ENCODE results near the gene KIF21A.
"Not testable (repeated sequence)": the region's sequence is repeated elsewhere in the genome, so short reads cannot be mapped to it uniquely, and the experiment has no call there.

KIF21A gene, protein sequence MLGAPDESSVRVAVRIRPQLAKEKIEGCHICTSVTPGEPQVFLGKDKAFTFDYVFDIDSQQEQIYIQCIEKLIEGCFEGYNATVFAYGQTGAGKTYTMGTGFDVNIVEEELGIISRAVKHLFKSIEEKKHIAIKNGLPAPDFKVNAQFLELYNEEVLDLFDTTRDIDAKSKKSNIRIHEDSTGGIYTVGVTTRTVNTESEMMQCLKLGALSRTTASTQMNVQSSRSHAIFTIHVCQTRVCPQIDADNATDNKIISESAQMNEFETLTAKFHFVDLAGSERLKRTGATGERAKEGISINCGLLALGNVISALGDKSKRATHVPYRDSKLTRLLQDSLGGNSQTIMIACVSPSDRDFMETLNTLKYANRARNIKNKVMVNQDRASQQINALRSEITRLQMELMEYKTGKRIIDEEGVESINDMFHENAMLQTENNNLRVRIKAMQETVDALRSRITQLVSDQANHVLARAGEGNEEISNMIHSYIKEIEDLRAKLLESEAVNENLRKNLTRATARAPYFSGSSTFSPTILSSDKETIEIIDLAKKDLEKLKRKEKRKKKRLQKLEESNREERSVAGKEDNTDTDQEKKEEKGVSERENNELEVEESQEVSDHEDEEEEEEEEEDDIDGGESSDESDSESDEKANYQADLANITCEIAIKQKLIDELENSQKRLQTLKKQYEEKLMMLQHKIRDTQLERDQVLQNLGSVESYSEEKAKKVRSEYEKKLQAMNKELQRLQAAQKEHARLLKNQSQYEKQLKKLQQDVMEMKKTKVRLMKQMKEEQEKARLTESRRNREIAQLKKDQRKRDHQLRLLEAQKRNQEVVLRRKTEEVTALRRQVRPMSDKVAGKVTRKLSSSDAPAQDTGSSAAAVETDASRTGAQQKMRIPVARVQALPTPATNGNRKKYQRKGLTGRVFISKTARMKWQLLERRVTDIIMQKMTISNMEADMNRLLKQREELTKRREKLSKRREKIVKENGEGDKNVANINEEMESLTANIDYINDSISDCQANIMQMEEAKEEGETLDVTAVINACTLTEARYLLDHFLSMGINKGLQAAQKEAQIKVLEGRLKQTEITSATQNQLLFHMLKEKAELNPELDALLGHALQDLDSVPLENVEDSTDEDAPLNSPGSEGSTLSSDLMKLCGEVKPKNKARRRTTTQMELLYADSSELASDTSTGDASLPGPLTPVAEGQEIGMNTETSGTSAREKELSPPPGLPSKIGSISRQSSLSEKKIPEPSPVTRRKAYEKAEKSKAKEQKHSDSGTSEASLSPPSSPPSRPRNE (N-terminal part only)

DNA sequence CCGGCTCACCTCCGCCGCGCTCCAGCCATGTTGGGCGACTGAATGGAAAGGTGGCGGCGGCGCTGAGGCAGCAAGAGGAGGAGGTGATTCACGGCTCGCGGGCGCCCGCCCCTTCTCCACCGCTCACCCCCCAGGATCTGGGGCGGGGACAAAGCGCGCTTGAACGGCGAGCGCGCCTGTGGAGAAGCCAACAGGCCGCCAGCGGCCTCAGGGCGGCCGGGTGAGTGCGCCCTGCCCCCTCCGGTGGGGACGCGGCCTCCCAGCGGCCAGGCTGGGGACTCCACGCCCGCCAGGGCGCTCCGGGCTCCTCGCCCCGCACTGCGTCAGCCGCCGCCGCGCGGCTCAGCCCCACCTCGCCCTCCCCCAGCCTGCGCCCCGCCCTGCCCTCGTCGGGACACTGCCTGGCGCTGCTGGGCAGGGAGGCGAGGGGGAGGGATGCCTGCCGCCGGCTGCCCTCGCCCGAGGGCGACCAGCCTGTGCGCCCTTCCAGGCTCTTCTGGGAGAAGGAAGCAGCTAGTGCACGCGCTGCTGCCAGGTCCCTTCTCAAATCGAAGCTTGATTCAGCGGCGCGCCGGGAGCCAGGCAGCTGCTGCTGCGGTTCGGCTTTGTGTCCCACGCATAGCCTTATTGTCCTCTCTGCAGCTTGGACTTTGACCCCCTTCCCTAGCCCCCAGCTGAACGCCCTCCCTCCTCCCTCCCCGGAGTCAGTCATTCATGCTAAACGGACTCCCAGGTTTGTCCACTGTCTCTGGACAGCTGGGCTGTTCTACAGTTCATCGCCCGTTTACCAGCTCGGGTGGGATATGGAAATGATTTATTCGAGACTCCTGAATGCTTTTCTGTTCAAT lies at the start of gene KIF21A:
KIF21A (minus strand) TSS at position 40 of the 848 bp plus-strand sequence. CDS start 150 bp downstream, outside the sequence.
- DNase-seq (ENCODE audit: low read depth), result no peak

DNA sequence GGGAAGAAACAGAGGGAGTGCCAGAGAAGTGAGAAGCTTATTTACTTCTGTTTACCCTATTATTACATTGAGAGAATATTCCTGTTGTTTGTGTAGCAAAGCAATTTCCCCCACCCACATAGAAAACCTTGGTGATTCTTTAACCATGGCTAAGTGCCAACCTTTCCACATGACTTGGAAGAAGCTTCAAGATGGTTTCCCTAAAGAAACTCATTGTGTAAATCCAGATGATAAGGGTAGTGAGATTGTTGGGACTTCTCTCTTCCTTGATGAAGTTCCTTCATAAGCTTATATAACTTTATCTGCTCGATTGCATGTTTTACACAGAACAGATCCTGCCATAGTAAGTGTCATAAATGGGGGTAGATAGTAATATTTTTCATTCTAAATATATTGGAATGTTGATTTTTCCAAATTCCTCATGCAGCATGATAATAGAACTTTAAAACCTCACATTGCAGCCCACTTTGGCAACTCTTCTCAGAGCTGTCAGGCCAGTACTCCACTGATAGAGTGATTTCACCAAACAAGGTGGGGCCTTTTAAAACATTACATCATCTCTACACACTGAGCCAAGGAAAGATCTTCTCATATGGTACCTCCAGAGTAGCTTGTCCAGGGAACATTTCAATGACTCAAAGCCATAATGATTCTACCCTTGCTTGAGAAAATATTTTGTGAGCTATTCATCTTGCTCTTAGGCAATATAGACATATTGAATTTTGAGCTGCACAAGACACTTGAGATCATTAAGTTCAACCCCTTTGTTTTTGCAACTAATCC lies 47.8 kb upstream of the KIF21A start:
- DNase-seq (ENCODE audit: low read depth), result no peak

DNA sequence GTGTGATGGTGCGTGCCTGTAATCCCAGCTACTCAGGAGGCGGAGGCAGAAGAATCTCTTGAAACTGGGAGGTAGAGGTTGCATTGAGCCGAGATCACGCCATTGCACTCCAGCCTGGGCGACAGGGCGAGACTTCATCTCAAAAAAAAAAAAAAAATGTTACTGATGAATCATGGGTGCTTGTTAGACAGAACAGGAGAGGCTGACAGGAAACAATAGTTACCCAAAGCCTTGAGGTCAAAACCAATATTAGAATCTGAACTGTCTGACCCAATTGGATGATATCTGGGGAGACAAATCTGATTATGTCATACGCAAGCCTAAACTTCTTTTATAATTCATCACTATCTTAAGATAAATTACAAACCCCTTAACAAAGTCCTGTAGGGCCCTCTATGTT lies 40.7 kb upstream of the KIF21A start:
- DNase-seq (ENCODE audit: low read depth), result no peak

DNA sequence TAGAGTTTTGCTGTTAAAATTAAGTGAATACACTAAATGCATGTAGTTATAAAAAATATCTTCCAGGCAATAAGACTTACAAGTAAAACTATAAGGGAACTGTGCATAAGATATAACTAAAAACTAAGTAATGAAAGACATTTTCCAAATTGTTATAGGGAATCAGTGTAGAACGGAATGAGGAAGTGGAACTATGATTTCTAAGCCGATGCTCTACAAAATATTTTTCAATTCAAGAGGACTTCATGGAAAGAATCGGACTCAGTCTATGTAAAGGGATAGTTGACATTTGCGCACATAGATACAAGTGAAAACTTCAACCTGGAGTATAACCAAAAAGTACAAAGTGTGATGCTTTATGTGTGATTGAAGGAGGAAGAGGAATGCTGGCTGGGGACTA lies 40.1 kb upstream of the KIF21A start:
- DNase-seq (ENCODE audit: low read depth), result no peak

DNA sequence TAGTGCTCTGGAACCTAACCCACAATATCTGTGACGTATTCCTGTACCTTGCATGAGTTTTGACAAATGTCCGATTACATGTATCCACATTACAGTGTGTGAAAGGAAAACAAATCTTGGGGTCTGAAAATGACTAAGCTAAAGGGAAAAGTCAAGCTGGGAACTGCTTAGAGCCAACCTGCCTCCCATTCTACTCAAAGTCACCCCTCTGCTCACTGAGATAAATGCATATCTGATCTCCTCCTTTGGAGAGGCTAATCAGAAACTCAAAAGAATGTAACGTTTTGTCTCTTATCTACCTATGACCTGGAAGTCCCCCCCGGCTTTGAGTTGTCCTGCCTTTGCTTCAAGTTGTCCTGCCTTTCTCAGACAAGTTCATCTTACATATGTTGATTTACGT lies 34.0 kb upstream of the KIF21A start:
- DNase-seq (ENCODE audit: low read depth), result no peak

DNA sequence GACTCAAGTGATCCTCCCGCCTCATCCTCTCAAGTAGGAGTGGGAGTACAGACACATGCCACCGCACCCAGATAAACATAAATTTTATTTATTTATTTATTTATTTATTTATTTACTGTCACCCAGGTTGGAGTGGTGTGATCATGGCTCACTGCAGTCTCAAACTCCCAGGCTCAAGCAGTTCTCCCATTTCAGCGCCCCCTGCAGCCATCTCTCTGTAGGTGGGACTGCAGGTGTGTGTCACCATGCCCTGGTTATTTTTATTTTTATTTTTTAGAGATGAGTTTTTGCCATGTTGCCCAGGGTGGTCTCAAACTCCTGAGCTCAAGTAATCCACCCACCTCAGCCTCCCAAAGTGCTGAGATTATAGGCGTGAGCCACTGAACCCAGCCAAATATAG lies 33.2 kb upstream of the KIF21A start:
- DNase-seq (ENCODE audit: low read depth), result no peak

DNA sequence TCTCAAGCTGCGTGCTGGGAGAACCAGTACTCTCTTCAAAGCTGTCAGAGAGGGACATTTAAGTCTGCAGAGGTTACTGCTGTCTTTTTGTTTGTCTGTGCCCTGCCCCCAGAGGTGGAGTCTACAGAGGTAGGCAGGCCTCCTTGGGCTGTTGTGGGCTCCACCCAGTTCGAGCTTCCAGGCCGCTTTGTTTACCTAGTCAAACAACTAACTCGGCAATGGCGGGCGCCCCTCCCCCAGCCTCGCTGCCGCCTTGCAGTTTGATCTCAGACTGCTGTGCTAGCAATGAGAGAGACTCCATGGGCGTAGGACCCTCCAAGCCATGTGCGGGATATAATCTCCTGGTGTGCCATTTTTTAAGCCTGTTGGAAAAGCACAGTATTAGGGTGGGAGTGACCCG lies 32.2 kb upstream of the KIF21A start:
- DNase-seq (ENCODE audit: low read depth), result not testable (repeated sequence)

DNA sequence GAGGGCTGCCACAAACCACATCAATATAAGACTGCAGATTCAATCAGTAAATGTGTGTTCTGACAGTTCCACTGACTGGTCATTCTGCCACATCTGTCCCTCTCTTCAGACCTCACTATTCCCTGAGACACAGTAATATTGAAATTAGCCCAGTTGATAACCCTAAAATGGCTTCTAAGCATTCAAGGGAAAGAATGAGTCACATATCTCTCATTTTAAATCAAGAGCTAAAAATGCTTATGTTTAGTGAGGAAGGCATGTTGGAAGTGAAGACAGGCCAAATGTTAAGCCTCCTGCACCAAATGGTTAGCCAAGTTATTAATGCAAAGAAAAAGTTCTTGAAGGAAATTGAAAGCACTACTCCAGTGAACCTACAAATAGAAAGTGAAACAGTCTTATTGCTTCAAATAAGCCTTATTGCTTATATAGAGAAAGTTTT lies 24.5 kb upstream of the KIF21A start:
- DNase-seq (ENCODE audit: low read depth), result no peak

DNA sequence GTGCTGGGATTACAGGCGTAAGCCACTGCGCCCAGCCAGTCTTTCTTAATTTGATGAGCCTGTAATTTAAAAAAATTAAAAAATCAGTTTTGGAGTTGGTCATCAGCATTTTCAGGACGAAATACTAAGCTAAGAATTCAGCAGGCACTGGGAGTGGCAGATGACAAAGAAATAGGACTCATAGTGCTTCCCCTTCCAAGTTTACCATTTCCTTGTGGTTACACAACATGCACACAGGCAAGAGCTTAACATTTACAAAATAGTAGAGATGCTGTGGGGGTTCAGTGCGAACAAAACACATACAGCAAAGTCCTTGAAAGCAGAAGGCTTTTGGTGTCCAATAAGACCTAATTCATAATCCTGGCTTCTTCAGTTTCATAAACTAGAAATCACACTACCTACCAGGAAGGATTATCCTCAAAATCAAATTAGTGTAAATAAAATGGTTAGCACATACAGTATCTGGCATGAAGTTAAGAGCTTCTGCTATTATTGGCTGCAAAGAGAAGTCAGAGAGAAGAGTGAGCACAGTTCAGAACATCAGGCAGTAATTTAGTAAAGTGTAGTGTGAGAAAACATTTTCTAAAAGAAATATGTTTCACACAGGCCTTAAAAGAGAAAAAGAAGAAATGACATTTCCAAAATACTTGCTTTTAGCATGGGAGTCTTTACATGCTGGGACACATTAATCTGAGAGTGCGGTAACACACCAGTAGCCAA lies 22.2 kb upstream of the KIF21A start:
- DNase-seq (ENCODE audit: low read depth), result no peak

DNA sequence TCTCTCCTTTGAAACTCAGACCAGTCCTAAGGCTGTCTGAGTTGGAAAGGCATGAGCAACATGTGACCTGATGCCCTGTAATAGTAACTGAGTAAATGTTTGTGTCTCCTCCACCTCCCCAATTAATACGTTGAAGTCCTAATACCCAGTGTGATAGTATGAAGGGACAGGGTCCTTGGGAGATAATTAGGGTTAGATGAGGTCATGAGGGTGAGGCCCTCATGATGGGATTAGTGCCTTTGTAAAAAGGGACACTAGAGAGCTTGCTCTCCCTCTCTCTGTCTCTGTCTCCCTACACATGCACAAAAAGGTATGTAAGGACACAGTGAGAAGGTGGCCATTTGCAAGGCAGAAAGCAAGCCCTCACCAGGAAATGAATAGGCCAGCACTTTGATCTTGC lies 18.1 kb upstream of the KIF21A start:
- DNase-seq (ENCODE audit: low read depth), result no peak

DNA sequence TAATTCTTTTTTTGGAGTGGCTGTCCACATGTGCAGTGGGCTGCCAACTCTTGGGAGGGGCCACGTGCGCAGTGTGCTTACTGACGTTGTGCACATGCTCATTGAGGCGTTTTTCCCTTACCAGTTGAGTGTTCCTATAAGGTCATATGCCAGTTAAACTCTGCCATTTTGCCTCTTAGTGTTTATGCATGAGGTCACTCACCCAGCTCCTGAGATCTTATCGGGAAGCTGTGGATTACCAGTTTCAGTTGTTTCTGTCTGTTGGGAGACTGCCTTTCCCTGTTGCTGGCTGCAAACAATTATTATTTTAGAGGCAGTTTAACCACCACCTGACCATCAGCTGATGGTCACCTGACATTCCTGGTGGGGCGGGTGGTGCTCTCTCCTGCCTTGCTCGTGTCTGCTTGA lies 16.1 kb upstream of the KIF21A start:
- DNase-seq (ENCODE audit: low read depth), result no peak

DNA sequence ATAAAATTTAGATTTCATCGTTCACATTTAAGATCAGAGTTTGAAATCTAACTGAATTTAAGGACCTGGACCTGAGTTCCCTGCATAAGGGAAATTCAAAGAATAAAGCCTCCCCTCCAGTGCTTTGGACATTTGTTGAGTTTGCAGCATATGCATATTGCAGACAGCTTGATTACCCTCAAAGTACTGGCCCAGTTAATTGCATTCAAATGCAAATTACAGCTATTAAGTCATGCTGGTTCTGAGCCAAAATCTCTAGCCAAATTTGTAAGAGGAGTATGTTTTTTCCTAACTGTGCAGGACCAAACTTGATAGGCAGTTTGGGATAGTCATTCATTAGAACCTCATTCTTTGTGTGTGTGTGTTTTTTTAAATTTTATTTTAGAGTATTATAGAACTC lies 9.1 kb upstream of the KIF21A start:
- no peak for DNase-seq (ENCODE audit: low read depth)

DNA sequence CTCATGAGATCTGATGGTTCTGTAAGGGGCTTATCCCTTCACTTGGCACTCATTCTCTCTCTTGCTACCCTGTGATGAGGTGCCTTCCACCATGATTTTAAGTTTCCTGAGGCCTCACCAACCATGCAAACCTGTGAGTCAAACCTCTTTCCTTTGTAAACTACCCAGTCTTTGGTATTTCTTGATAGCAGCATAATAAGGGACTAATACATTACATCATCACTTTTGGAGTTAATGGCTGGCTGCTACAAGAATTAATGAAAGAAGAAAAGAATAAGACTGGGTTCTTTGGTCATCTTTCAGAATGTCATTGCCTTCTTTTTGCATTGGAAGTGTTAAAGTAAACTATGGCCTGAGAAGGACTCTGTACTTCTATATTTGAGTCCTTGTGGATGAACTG lies 5.1 kb upstream of the KIF21A start:
- no peak for DNase-seq (ENCODE audit: low read depth)

DNA sequence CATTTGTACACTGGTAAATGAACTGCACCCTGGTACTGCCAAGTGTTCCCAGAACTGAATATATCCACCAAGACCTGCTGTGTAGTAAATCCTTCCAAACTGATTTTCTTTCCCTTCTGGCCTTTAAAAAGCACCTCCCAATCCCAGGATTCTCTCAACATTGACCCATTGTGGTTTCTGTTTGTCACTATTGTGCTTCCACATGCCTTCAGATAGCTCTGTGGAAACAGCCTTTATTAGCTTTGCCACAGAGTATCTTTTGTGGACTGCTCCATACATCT lies 949 bp upstream of the KIF21A start:
- no peak for DNase-seq (ENCODE audit: low read depth)

DNA sequence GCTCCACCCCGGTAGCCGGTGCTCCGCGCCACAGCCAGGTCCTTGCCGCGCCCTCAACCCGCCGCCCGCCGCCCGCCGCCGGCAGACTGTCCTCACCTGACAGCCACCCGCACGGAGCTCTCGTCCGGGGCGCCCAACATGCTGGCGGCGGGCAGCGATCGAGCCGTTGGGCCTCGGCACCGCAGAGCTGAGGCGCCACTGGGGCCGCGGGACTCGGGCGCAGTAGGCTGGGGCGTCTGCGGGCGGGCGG lies 164 bp downstream of the KIF21A start:
- no peak for DNase-seq (ENCODE audit: low read depth)

DNA sequence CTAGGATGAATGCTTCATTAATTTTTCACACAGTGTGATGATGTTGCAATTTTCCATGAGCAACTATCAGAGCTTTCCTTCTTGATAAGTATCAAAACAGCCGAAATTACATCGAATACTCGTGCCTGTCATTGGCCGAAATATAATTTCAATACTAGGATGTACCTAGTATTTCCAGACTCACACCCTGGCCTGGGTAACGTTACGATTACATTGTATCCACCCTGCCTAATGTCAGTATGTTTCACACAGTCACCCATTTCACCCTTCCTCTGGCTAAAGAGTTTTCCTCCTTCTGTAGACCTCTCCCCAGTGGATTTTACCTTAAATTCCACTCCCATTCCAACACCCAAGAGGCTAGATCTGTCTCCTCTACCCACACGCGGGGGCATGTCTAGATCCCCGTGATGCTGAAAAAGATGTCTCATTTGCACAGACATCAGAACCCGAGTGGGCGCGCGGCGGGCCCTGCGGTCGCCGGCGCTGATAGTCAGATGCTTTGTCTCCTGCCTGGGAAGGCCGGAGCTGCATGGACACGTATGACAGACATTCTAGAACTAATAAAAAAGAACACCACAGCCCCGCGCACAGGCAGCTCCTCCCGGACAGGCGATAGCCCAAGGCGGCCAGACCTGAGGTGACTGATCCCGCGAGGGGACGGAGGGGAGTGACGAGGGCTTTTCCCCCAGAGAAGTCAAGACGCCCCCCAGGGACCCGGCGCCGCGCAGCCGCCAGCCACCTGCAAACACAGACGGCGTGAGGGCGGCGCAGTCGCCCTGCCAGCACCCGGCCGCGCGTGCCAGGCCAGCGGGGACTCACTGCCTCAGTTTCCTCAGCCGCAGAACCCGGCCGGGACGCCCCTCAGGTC lies 723 bp downstream of the KIF21A start:
- no peak for DNase-seq (ENCODE audit: low read depth)

DNA sequence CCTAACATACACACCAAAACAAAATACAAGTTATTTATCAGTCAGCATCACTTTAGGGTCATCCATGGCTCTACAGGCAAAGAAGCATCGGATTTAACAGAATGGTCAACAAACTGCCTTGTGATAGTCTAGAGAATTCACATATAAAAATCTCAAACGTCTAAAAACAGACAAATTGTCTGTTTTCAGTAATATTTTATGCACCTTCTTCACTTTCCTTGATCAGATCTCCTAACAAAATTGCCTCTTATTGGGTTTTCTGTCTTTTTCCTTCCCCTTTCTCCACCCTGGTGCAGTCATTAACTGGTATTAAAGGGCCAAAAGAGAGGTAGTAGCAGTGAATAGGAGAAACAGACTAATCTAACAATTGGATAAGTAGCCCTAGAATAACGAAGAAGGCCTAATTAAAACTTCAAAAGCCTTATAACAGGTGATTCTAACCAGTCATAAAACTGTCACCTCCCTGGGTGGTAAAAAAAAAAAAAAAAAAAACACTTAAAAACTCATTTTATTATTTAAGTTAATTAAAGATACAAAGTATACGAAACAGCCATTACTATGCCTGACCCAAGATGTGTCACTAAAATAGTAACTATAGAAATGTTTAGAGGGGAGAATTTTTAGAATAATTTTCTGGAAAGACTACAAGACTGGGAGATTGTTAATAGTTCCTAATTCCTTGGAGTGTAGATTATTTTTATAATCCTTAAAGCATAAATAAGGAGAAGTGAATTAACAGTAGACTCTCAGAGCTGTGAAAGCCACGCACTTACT lies 1.5 kb downstream of the KIF21A start:
- no peak for DNase-seq (ENCODE audit: low read depth)

DNA sequence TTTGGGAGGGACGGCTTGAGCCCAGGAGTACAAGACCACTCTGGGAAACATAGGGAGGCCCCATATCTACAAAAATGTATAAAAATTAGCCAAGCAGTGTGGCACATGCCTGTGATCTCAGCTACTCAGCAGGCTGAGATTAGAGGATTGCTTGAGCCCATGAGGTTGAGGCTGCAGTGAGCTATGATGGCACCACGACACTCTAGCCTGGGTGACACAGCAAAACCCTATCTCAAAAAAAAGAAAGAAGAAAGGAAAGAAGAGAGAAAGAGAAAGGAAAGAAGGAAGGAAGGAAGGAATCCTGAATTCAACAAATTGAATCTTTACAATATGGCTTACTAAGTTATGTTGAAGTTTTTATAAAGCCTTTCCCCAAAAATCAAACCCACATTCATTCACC lies 2.1 kb downstream of the KIF21A start:
- DNase-seq (ENCODE audit: low read depth), result no peak

DNA sequence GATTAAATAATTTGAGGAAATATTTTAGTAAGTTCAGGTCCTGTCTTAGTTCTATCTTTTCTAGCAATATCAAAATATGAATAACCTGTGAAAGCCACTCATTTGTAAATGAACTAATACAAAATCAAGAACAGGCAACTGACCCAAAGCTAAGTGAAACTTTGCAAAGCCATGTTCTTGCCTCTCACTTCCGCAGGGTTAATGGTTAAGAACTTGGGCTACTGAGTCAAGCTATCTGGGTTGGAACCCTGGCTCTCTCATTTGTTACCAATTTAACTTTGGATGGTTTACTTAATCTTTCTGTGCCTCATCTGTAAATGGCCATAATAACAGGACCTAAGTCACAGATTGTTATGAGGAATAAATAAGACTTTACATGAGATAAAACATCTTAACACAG lies 2.8 kb downstream of the KIF21A start:
- no peak for DNase-seq (ENCODE audit: low read depth)

Measured in CMK (cell line).